ENCODE data around the gene ANO1. TPM values are rescaled to one million over a fixed set of nuclear protein-coding genes. Genes with fewer than 3 reads are reported as not detected.

ANO1 gene
- polyA plus RNA-seq, 1 of the 3 experiments (the other 2 are of a cell fraction) = not detected

DNA sequence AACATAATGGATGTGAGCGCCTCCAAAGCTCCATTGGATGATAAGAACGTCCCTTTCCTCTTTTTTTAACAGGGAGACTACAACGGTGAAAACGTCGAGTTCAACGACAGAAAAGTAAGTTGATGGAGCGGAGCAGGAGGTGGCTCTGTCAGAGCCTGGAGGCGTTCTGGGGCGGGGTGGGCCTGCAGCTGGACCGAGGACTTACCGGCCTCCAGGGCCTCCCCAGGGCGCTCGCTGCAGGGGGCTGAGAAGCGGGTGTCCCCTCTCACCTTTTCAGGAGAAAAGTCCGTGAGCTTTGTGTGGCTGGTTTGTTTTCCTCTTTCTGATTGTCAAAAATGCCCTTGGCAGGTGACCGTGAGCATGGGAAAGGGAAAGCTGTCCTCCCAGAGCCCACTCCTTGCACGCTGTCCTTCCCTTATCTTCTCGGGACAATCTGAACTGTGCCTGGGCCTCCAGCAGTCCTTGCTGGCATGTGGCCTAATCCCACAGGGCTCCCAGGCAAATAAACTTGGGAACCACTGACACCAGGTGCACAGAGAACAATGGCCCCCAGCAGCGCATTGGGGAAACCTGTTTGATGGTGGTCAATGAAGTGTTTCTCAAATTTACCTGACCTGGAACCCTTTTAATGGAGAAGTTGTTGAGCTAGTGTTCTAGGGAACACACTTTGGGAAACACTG lies 38.4 kb downstream of the ANO1 start:
- Histone ChIP-seq H3K4me2 (no peak overlapping the region), H3K4me3 (ENCODE audit: low read depth in 2 of 2, low read length in 1 of 2) (no peak overlapping the region), H3K4me1 (ENCODE audit: control insufficient read depth in 1 of 2, insufficient read depth in 2 of 2, low read depth in 1 of 2, low read length in 1 of 2) (peaks cover 0 to 3% of the 10 kb centered on the region in 2 experiments; a peak in 1 of 4 replicates), H2AFZ (ENCODE audit: low read depth) (no peak overlapping the region), H3K9ac (no peak overlapping the region), H3K36me3 (replicated peaks in 1 of 2; ENCODE audit: control insufficient read depth in 1 of 2, insufficient read depth in 2 of 2, low read length in 1 of 2) (no peaks in the 10 kb centered on the region), H3K79me2 (ENCODE audit: insufficient read depth) (no peaks in the 10 kb centered on the region), H3F3A (replicated peaks; ENCODE audit: insufficient read depth) (no peaks in the 10 kb centered on the region), H3K9me2 (no peaks in the 10 kb centered on the region), H4K20me1 (ENCODE audit: insufficient read depth) (no peaks in the 10 kb centered on the region), H3K27me3 (ENCODE audit: insufficient read depth) (no peaks in the 10 kb centered on the region), H3K9me3 (no peaks in the 10 kb centered on the region), H3K27ac (ENCODE audit: low read depth in 2 of 2, low read length in 1 of 2) (no peak overlapping the region)
- 70% methylated on average over 17 of the region's 19 CpGs for WGBS (ENCODE audit: low lambda C conversion rate)
- no peak for DNase-seq
- ChIA-PET CTCF (interaction anchor here (1.0 kb wide), 1 partner anchor 197 kb away, joined by 3 read pairs; no protein-coding TSS in a partner anchor), POLR2A (no interaction called here)
- no peak for TF ChIP-seq FOXJ3 (CRISPR knock-in tag; IDR thresholded peaks at IDR 0.05)
- TF ChIP-seq, protein P1, sequence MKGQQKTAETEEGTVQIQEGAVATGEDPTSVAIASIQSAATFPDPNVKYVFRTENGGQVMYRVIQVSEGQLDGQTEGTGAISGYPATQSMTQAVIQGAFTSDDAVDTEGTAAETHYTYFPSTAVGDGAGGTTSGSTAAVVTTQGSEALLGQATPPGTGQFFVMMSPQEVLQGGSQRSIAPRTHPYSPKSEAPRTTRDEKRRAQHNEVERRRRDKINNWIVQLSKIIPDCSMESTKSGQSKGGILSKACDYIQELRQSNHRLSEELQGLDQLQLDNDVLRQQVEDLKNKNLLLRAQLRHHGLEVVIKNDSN (IDR thresholded peaks at IDR 0.05; ENCODE audit: borderline replicate concordance, low read depth) = no peak
- TF ChIP-seq REST (IDR thresholded peaks at IDR 0.05; ENCODE audit: low read depth, low read length) = no peak
- TF ChIP-seq CHD2 (IDR thresholded peaks at IDR 0.05; ENCODE audit: low read length, partially characterized antibody) = no peak

DNA sequence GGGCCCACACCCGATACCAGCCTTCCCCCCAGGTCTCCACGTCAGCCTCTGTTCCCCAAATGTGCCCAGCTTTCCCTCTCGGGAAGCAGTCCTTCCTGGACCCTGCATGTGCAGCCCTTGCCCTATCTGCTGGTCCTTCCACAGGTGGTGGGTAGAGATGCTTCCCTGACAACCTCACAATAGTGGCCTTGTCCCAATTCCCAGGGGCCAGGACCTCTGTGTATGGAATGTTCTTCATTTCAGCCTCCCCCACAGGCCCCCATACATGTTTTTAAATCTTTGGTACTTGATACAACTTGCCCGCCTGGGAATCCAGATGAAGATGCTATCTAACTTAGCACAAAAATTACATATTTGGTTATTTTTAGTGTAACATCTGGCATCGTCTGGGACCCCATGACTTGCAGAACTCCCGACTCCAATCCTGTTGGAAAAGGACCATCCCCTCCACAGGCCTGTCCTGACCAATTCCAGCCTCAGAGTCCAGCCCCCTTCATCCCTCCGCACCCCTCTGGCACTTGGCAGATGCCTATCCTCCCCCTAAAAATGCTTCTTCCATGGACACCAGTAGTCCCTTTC lies 39.5 kb downstream of the ANO1 start:
- Histone ChIP-seq H3K9ac (no peak overlapping the region), H3K27me3 (ENCODE audit: insufficient read depth) (no peaks in the 10 kb centered on the region), H2AFZ (ENCODE audit: low read depth) (no peak overlapping the region), H3F3A (replicated peaks; ENCODE audit: insufficient read depth) (no peaks in the 10 kb centered on the region), H4K20me1 (ENCODE audit: insufficient read depth) (no peaks in the 10 kb centered on the region), H3K9me3 (no peaks in the 10 kb centered on the region), H3K9me2 (no peaks in the 10 kb centered on the region), H3K4me3 (ENCODE audit: low read depth in 2 of 2, low read length in 1 of 2) (no peak overlapping the region), H3K4me1 (ENCODE audit: control insufficient read depth in 1 of 2, insufficient read depth in 2 of 2, low read depth in 1 of 2, low read length in 1 of 2) (peaks cover 0 to 3% of the 10 kb centered on the region in 2 experiments; a peak in 1 of 4 replicates), H3K79me2 (ENCODE audit: insufficient read depth) (no peaks in the 10 kb centered on the region), H3K36me3 (replicated peaks in 1 of 2; ENCODE audit: control insufficient read depth in 1 of 2, insufficient read depth in 2 of 2, low read length in 1 of 2) (no peaks in the 10 kb centered on the region), H3K4me2 (no peak overlapping the region), H3K27ac (ENCODE audit: low read depth in 2 of 2, low read length in 1 of 2) (no peak overlapping the region)
- whole genome bisulfite sequencing (ENCODE audit: low lambda C conversion rate) = 49% methylated on average over 7 of the region's 7 CpGs
- TF ChIP-seq NFIC (IDR thresholded peaks at IDR 0.05; ENCODE audit: borderline replicate concordance) = no peak
- TF ChIP-seq TEAD4 (IDR thresholded peaks at IDR 0.05; ENCODE audit: borderline replicate concordance, insufficient read depth) = no peak
- TF ChIP-seq GABPA (IDR thresholded peaks at IDR 0.05; ENCODE audit: low read depth) = no peak
- TF ChIP-seq, protein P2, sequence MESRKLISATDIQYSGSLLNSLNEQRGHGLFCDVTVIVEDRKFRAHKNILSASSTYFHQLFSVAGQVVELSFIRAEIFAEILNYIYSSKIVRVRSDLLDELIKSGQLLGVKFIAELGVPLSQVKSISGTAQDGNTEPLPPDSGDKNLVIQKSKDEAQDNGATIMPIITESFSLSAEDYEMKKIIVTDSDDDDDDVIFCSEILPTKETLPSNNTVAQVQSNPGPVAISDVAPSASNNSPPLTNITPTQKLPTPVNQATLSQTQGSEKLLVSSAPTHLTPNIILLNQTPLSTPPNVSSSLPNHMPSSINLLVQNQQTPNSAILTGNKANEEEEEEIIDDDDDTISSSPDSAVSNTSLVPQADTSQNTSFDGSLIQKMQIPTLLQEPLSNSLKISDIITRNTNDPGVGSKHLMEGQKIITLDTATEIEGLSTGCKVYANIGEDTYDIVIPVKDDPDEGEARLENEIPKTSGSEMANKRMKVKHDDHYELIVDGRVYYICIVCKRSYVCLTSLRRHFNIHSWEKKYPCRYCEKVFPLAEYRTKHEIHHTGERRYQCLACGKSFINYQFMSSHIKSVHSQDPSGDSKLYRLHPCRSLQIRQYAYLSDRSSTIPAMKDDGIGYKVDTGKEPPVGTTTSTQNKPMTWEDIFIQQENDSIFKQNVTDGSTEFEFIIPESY (IDR thresholded peaks at IDR 0.05; ENCODE audit: borderline replicate concordance, low read depth) = no peak
- no peak for TF ChIP-seq RAD21 (IDR thresholded peaks at IDR 0.05; ENCODE audit: low read length)
- TF ChIP-seq CHD2 (IDR thresholded peaks at IDR 0.05; ENCODE audit: low read length, partially characterized antibody) = no peak
- no peak for DNase-seq
- CTCF ChIA-PET = no interaction called here
- POLR2A ChIA-PET = interaction anchor here (0.5 kb wide), 1 partner anchor 16 kb away, joined by 4 read pairs; no protein-coding TSS in a partner anchor
